ENCODE data around the gene TTN.

The TTN gene

GRCh38 chr2:178679891-178680290, 127.3 kb downstream of the TTN start:
- Histone ChIP-seq H4K20me1 (ENCODE audit: insufficient read depth) (no peaks in the 10 kb centered on the region), H3K4me2 (no peak overlapping the region), H2AFZ (ENCODE audit: low read depth) (no peak overlapping the region), H3K79me2 (ENCODE audit: insufficient read depth, low read depth) (no peaks in the 10 kb centered on the region), H3K27ac (no peak overlapping the region), H3K4me1 (ENCODE audit: low read depth, poor library complexity, severe bottlenecking) (no peaks in the 10 kb centered on the region), H3K4me3 (IDR thresholded peaks at IDR 0.05; ENCODE audit: insufficient read depth, low read depth, low read length) (no peak overlapping the region), H3K36me3 (ENCODE audit: insufficient read depth) (no peaks in the 10 kb centered on the region), H3K27me3 (ENCODE audit: insufficient read depth, low read depth) (no peaks in the 10 kb centered on the region), H3K9ac (no peak overlapping the region)
- no peak for TF ChIP-seq CTCF (conservative IDR thresholded peaks at IDR 0.05; ENCODE audit: low read depth, low read length)

- no peak overlapping the region for H2AFZ ChIP-seq (ENCODE audit: low read depth)
- no peaks in the 10 kb centered on the region for H3K27me3 ChIP-seq (ENCODE audit: insufficient read depth, low read depth)
- no peak for TF ChIP-seq CTCF (conservative IDR thresholded peaks at IDR 0.05; ENCODE audit: low read depth, low read length)
- no peak overlapping the region for H3K9ac ChIP-seq
- no peaks in the 10 kb centered on the region for H3K4me1 ChIP-seq (ENCODE audit: low read depth, poor library complexity, severe bottlenecking)
- no peak overlapping the region for H3K4me3 ChIP-seq (IDR thresholded peaks at IDR 0.05; ENCODE audit: insufficient read depth, low read depth, low read length)
- no peaks in the 10 kb centered on the region for H4K20me1 ChIP-seq (ENCODE audit: insufficient read depth)
- no peak overlapping the region for H3K4me2 ChIP-seq
- H3K79me2 ChIP-seq (ENCODE audit: insufficient read depth, low read depth) = no peaks in the 10 kb centered on the region
- no peak overlapping the region for H3K27ac ChIP-seq
- H3K36me3 ChIP-seq (ENCODE audit: insufficient read depth) = no peaks in the 10 kb centered on the region
These were observed 129.6 kb downstream of the TTN start for GRCh38 chr2:178677599-178677998.

GRCh38 chr2:178676046-178676445, 131.2 kb downstream of the TTN start:
- Histone ChIP-seq H3K27me3 (ENCODE audit: insufficient read depth, low read depth) (no peaks in the 10 kb centered on the region), H2AFZ (ENCODE audit: low read depth) (no peak overlapping the region), H3K27ac (no peak overlapping the region)

GRCh38 chr2:178674122-178674521, 133.1 kb downstream of the TTN start:
- H4K20me1 ChIP-seq (ENCODE audit: insufficient read depth) = no peaks in the 10 kb centered on the region
- no peaks in the 10 kb centered on the region for H3K79me2 ChIP-seq (ENCODE audit: insufficient read depth, low read depth)
- H3K27me3 ChIP-seq (ENCODE audit: insufficient read depth, low read depth) = no peaks in the 10 kb centered on the region
- H3K9ac ChIP-seq = no peak overlapping the region
- no peak overlapping the region for H3K27ac ChIP-seq
- H3K4me2 ChIP-seq = no peak overlapping the region
- H2AFZ ChIP-seq (ENCODE audit: low read depth) = no peak overlapping the region
- no peaks in the 10 kb centered on the region for H3K4me1 ChIP-seq (ENCODE audit: low read depth, poor library complexity, severe bottlenecking)
- H3K4me3 ChIP-seq (IDR thresholded peaks at IDR 0.05; ENCODE audit: insufficient read depth, low read depth, low read length) = no peak overlapping the region
- TF ChIP-seq CTCF (conservative IDR thresholded peaks at IDR 0.05; ENCODE audit: low read depth, low read length) = no peak
- no peaks in the 10 kb centered on the region for H3K36me3 ChIP-seq (ENCODE audit: insufficient read depth)

More at GRCh38 chr2:178676046-178676445, 131.2 kb downstream of the TTN start:
- Histone ChIP-seq H3K4me2 (no peak overlapping the region), H3K36me3 (ENCODE audit: insufficient read depth) (no peaks in the 10 kb centered on the region), H3K79me2 (ENCODE audit: insufficient read depth, low read depth) (no peaks in the 10 kb centered on the region), H3K9ac (no peak overlapping the region), H3K4me3 (IDR thresholded peaks at IDR 0.05; ENCODE audit: insufficient read depth, low read depth, low read length) (no peak overlapping the region), H4K20me1 (ENCODE audit: insufficient read depth) (no peaks in the 10 kb centered on the region), H3K4me1 (ENCODE audit: low read depth, poor library complexity, severe bottlenecking) (no peaks in the 10 kb centered on the region)
- no peak for TF ChIP-seq CTCF (conservative IDR thresholded peaks at IDR 0.05; ENCODE audit: low read depth, low read length)

All from KMS-11 (cell line).